HG02852 (cell line): ENCODE data around the gene GOLGA6D.
"Not testable (repeated sequence)": the region's sequence is repeated elsewhere in the genome, so short reads cannot be mapped to it uniquely, and the experiment has no call there.

Experiments used
- ATAC-seq: cut with Tn5 transposase; IDR thresholded peaks from one replicate; pipeline ENCODE4 v1.9.1; 2021; ENCODE audit warnings: mild to moderate bottlenecking, moderate library complexity; ENCODE audit not compliant: unreplicated experiment

Gene GOLGA6D

GRCh38 chr15:75282572-75282971 lies at the start of gene GOLGA6D:
TSS of gene GOLGA6D (plus strand) at chr15:75282835. CDS start at chr15:75282876, 41 bp downstream.
- not testable (repeated sequence) for ATAC-seq

GRCh38 chr15:75233504-75234190 lies 49.0 kb upstream of the GOLGA6D start:
- no peak for ATAC-seq

- ATAC-seq: no peak
These were observed 48.3 kb upstream of the GOLGA6D start for GRCh38 chr15:75234191-75234810.

- ATAC-seq: no peak
These were observed 47.5 kb upstream of the GOLGA6D start for GRCh38 chr15:75235051-75235673.

GRCh38 chr15:75235760-75236729 lies 46.6 kb upstream of the GOLGA6D start:
- ATAC-seq: no peak

- ATAC-seq: no peak
These were observed 45.2 kb upstream of the GOLGA6D start for GRCh38 chr15:75237316-75237982.

GRCh38 chr15:75238150-75238549 lies 44.5 kb upstream of the GOLGA6D start:
- ATAC-seq: no peak

- ATAC-seq: not testable (repeated sequence)
These were observed 36.9 kb upstream of the GOLGA6D start for GRCh38 chr15:75245741-75246140.

- ATAC-seq: not testable (repeated sequence)
These were observed 33.6 kb upstream of the GOLGA6D start for GRCh38 chr15:75248991-75249390.

GRCh38 chr15:75249726-75250125 lies 32.9 kb upstream of the GOLGA6D start:
- no peak for ATAC-seq

- not testable (repeated sequence) for ATAC-seq
These were observed 31.3 kb upstream of the GOLGA6D start for GRCh38 chr15:75251343-75251742.

- ATAC-seq: not testable (repeated sequence)
These were observed 30.4 kb upstream of the GOLGA6D start for GRCh38 chr15:75252285-75252684.

GRCh38 chr15:75258034-75258433 lies 24.6 kb upstream of the GOLGA6D start, which contains the start of gene GOLGA6C:
TSS of gene GOLGA6C (plus strand) at chr15:75258334. CDS start at chr15:75258599, 265 bp downstream.
- not testable (repeated sequence) for ATAC-seq

GRCh38 chr15:75258620-75259343 lies 23.9 kb upstream of the GOLGA6D start:
- ATAC-seq: not testable (repeated sequence)

- not testable (repeated sequence) for ATAC-seq
These were observed 22.8 kb upstream of the GOLGA6D start for GRCh38 chr15:75259873-75260272.

GRCh38 chr15:75273751-75274359 lies 8.8 kb upstream of the GOLGA6D start:
- ATAC-seq: not testable (repeated sequence)

- ATAC-seq: peak; percentile 54
These were observed 8.0 kb upstream of the GOLGA6D start for GRCh38 chr15:75274509-75275107.

GRCh38 chr15:75275617-75276016 lies 7.0 kb upstream of the GOLGA6D start:
- ATAC-seq: not testable (repeated sequence)

- ATAC-seq: not testable (repeated sequence)
These were observed 4.1 kb upstream of the GOLGA6D start for GRCh38 chr15:75278497-75278896.
